ENCODE results near the gene LRRC4B.

Gene LRRC4B

GRCh38 chr19:50519006-50519575 is 49.1 kb downstream of the LRRC4B start:
- no peak for DNase-seq

GRCh38 chr19:50518091-50519005 is 49.9 kb downstream of the LRRC4B start:
- no peak for DNase-seq

- no peak for DNase-seq
Observed at GRCh38 chr19:50517704-50518075, 50.5 kb downstream of the LRRC4B start.

GRCh38 chr19:50516964-50517703 is 51.1 kb downstream of the LRRC4B start:
- no peak for DNase-seq

GRCh38 chr19:50516456-50516855 is 51.8 kb downstream of the LRRC4B start:
- no peak for DNase-seq

- DNase-seq: no peak
Observed at GRCh38 chr19:50515168-50515561, 53.1 kb downstream of the LRRC4B start.

- peak; percentile 85 for DNase-seq
Observed at GRCh38 chr19:50514346-50515167, 53.7 kb downstream of the LRRC4B start.

GRCh38 chr19:50513746-50514345 is 54.4 kb downstream of the LRRC4B start, which contains the start of gene ASPDH:
TSS of gene ASPDH (minus strand) at chr19:50513913. CDS start at chr19:50513823, 90 bp downstream.
- DNase-seq: no peak

GRCh38 chr19:50512999-50513745 is 55.1 kb downstream of the LRRC4B start:
- no peak for DNase-seq

- no peak for DNase-seq
Observed at GRCh38 chr19:50512112-50512998, 55.9 kb downstream of the LRRC4B start.

GRCh38 chr19:50511069-50511822 is 57.0 kb downstream of the LRRC4B start, which contains the start of gene JOSD2:
TSS of gene JOSD2 (minus strand) at chr19:50511191. CDS start at chr19:50510431, 760 bp downstream.
- peak; percentile 100 for DNase-seq

- DNase-seq: no peak
Observed at GRCh38 chr19:50510700-50511068, 57.6 kb downstream of the LRRC4B start.

- DNase-seq: no peak
Observed at GRCh38 chr19:50510121-50510670, 58.0 kb downstream of the LRRC4B start.

- DNase-seq: no peak
Observed at GRCh38 chr19:50509366-50509765, 58.9 kb downstream of the LRRC4B start.

GRCh38 chr19:50508843-50509190 is 59.4 kb downstream of the LRRC4B start:
- DNase-seq: no peak

GRCh38 chr19:50507376-50507775 is 60.9 kb downstream of the LRRC4B start:
- DNase-seq: no peak

GRCh38 chr19:50506700-50507099 is 61.5 kb downstream of the LRRC4B start:
- no peak for DNase-seq

GRCh38 chr19:50505856-50506611 is 62.2 kb downstream of the LRRC4B start:
- no peak for DNase-seq

Data from retina (tissue), 1 donor.